Kidney epithelial cell (primary cell): ENCODE data around the gene IGSF11. TPM values are rescaled to one million over a fixed set of nuclear protein-coding genes. Genes with fewer than 3 reads are reported as not detected.

Source experiments
- DNase-seq: peaks from one replicate; pipeline ENCODE4 v3.0.0-alpha.2; 2010; ENCODE audit warnings: low read depth
- H3K27me3 ChIP-seq: 2 replicates; pipeline ENCODE4 v1.6.0; 2011; ENCODE audit warnings: low read length; ENCODE audit not compliant: control insufficient read depth, insufficient read depth
- H3K36me3 ChIP-seq: 2 replicates; pipeline ENCODE4 v1.5.1; 2011; ENCODE audit warnings: low read length; ENCODE audit not compliant: control insufficient read depth, insufficient read depth
- H3K4me3 ChIP-seq: 2 replicates; pipeline ENCODE4 v1.5.1; 2011; ENCODE audit warnings: low read depth, mild to moderate bottlenecking, control low read depth, low read length
- CTCF ChIP-seq: IDR thresholded peaks from 2 replicates; pipeline ENCODE4 v1.5.1; 2011; ENCODE audit warnings: mild to moderate bottlenecking, moderate library complexity, low read length, control low read depth, inconsistent platforms; ENCODE audit not compliant: insufficient read depth, poor library complexity, severe bottlenecking
- total RNA-seq: library from RNA; depleted of rRNA; stranded (reverse); fragments of >200 nt; gene quantifications from 2 replicates; pipeline ENCODE4 v1.2.3, GENCODE V29; 2015

The IGSF11 gene
- total RNA-seq, 1 donor from 2014 or later: not detected

- H3K36me3 ChIP-seq: no peaks in the 10 kb centered on the region
- no peak for DNase-seq
- no peak for TF ChIP-seq CTCF
Measured at GRCh38 chr3:119062892-119063291, 28.2 kb upstream of the IGSF11 start.

GRCh38 chr3:119044593-119044992 lies 9.9 kb upstream of the IGSF11 start:
- DNase-seq: no peak
- Histone ChIP-seq H3K27me3 (no peaks in the 10 kb centered on the region), H3K36me3 (no peaks in the 10 kb centered on the region), H3K4me3 (no peak overlapping the region)
- no peak for TF ChIP-seq CTCF

More at GRCh38 chr3:119062892-119063291, 28.2 kb upstream of the IGSF11 start:
- no peaks in the 10 kb centered on the region for H3K27me3 ChIP-seq
- H3K4me3 ChIP-seq: no peak overlapping the region

- Histone ChIP-seq H3K4me3 (no peak overlapping the region), H3K36me3 (no peaks in the 10 kb centered on the region), H3K27me3 (no peaks in the 10 kb centered on the region)
- TF ChIP-seq CTCF: no peak
- no peak for DNase-seq
Measured at GRCh38 chr3:119042162-119042561, 7.5 kb upstream of the IGSF11 start.

GRCh38 chr3:119035014-119035346 lies 334 bp upstream of the IGSF11 start:
- DNase-seq: no peak
- Histone ChIP-seq H3K27me3 (peaks cover 14% of the 10 kb centered on the region), H3K36me3 (no peaks in the 10 kb centered on the region), H3K4me3 (peak overlapping the region; percentile 56)
- TF ChIP-seq CTCF: no peak

- no peak for DNase-seq
- H3K4me3 ChIP-seq: peak overlapping the region; percentile 56
- no peaks in the 10 kb centered on the region for H3K36me3 ChIP-seq
- peaks cover 14% of the 10 kb centered on the region for H3K27me3 ChIP-seq
- TF ChIP-seq CTCF: no peak
Measured at GRCh38 chr3:119033393-119034255, 1.0 kb downstream of the IGSF11 start.
